Measurements from ENCODE around the gene NCKAP5L.

GRCh38 chr12:49750996-49751393, 77.2 kb downstream of the NCKAP5L start:
- no peak for TF ChIP-seq CSDC2 (CRISPR knock-in tag; IDR thresholded peaks at IDR 0.05)
- no peak for TF ChIP-seq GLIS3 (CRISPR knock-in tag; IDR thresholded peaks at IDR 0.05)
- no peak for TF ChIP-seq SNAI2 (CRISPR knock-in tag; IDR thresholded peaks at IDR 0.05)
- TF ChIP-seq ZNF565 (CRISPR knock-in tag; conservative IDR thresholded peaks at IDR 0.05; ENCODE audit: low read depth), result no peak
- TF ChIP-seq RARB (CRISPR knock-in tag; IDR thresholded peaks at IDR 0.05), result no peak
- no peak for TF ChIP-seq ARNTL (CRISPR knock-in tag; IDR thresholded peaks at IDR 0.05; ENCODE audit: borderline replicate concordance, low read depth)
